ENCODE results near the gene ARR3.

ARR3 gene

DNA sequence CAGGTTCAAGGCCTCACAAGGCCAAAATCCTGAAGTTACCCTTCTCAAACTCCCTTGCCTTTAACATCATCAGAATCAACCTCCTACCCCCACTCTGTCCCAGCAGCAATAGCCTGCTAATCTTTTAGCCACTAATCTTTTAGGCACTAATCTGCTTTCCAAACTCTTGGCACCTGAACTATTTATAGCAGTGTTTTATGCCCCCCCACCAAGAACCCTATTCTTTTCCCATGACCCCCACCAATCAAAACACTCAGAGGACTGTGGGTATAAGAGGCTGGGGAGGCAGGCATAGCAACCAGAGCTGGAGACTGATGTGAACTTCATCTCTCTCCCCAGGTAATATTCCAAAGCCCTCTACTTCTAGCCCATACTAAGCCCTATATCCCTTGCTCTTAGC is at the start of gene ARR3:
Gene ARR3 (plus strand): TSS at position 301 of the 400 bp plus-strand sequence. CDS start 1,052 bp downstream, outside the sequence.
- TF ChIP-seq, protein P1, sequence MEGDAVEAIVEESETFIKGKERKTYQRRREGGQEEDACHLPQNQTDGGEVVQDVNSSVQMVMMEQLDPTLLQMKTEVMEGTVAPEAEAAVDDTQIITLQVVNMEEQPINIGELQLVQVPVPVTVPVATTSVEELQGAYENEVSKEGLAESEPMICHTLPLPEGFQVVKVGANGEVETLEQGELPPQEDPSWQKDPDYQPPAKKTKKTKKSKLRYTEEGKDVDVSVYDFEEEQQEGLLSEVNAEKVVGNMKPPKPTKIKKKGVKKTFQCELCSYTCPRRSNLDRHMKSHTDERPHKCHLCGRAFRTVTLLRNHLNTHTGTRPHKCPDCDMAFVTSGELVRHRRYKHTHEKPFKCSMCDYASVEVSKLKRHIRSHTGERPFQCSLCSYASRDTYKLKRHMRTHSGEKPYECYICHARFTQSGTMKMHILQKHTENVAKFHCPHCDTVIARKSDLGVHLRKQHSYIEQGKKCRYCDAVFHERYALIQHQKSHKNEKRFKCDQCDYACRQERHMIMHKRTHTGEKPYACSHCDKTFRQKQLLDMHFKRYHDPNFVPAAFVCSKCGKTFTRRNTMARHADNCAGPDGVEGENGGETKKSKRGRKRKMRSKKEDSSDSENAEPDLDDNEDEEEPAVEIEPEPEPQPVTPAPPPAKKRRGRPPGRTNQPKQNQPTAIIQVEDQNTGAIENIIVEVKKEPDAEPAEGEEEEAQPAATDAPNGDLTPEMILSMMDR (IDR thresholded peaks at IDR 0.05): no peak
- H3K27ac ChIP-seq: no peak within 1 kb of the TSS
- H3K4me1 ChIP-seq (ENCODE audit: control insufficient read depth in 1 of 2, insufficient read depth in 1 of 2, low read depth in 1 of 2, low read length in 1 of 2): no peaks in the 10 kb centered on the region
- no peaks in the 10 kb centered on the region for H3K9me3 ChIP-seq
- H3K36me3 ChIP-seq: no peaks in the 10 kb centered on the region
- H3K4me3 ChIP-seq (ENCODE audit: low read depth in 1 of 2, low read length in 1 of 2): no peak within 1 kb of the TSS
- H3K27me3 ChIP-seq: no peaks in the 10 kb centered on the region

GRCh38 chrX:70219938-70220764 is 48.0 kb upstream of the ARR3 start:
- no peak overlapping the region for H3K4me3 ChIP-seq (ENCODE audit: low read depth in 1 of 2, low read length in 1 of 2)
- no peaks in the 10 kb centered on the region for H3K27me3 ChIP-seq
- no peaks in the 10 kb centered on the region for H3K9me3 ChIP-seq
- TF ChIP-seq, protein P1 (IDR thresholded peaks at IDR 0.05): no peak
- H3K27ac ChIP-seq: no peak overlapping the region
- no peaks in the 10 kb centered on the region for H3K36me3 ChIP-seq
- H3K4me1 ChIP-seq (ENCODE audit: control insufficient read depth in 1 of 2, insufficient read depth in 1 of 2, low read depth in 1 of 2, low read length in 1 of 2): no peaks in the 10 kb centered on the region

- Histone ChIP-seq H3K27ac (no peak overlapping the region), H3K36me3 (no peaks in the 10 kb centered on the region), H3K4me1 (ENCODE audit: control insufficient read depth in 1 of 2, insufficient read depth in 1 of 2, low read depth in 1 of 2, low read length in 1 of 2) (no peaks in the 10 kb centered on the region), H3K27me3 (no peaks in the 10 kb centered on the region), H3K4me3 (ENCODE audit: low read depth in 1 of 2, low read length in 1 of 2) (no peak overlapping the region), H3K9me3 (no peaks in the 10 kb centered on the region)
- TF ChIP-seq, protein P1 (IDR thresholded peaks at IDR 0.05): no peak
These were observed 42.1 kb upstream of the ARR3 start for GRCh38 chrX:70226048-70226447.

- no peak overlapping the region for H3K4me3 ChIP-seq (ENCODE audit: low read depth in 1 of 2, low read length in 1 of 2)
- no peaks in the 10 kb centered on the region for H3K36me3 ChIP-seq
- no peaks in the 10 kb centered on the region for H3K4me1 ChIP-seq (ENCODE audit: control insufficient read depth in 1 of 2, insufficient read depth in 1 of 2, low read depth in 1 of 2, low read length in 1 of 2)
- no peaks in the 10 kb centered on the region for H3K9me3 ChIP-seq
- TF ChIP-seq, protein P1 (IDR thresholded peaks at IDR 0.05): no peak
- H3K27me3 ChIP-seq: no peaks in the 10 kb centered on the region
- H3K27ac ChIP-seq: no peak overlapping the region
These were observed 41.4 kb upstream of the ARR3 start for GRCh38 chrX:70226687-70227086.

DNA sequence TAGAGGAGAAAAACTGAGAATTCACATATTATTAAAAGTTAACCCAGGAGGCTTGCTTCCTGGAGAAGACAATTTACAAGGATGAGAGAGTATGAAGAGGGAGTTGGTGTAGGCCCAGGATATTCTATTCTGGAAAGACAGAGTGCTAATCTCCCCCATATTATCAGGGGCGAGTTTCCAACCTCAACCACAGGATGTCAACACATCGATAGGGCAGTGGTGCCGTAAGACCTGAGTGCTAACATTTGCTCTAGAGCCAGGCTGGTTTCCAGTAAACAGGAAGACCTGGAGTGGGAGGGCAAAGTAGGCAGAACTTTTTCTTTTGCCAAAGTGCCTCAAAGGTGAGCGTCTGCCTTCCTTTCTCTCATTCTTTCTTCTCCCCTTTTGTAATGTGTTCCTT is 36.5 kb upstream of the ARR3 start:
- no peak overlapping the region for H3K27ac ChIP-seq
- H3K4me3 ChIP-seq (ENCODE audit: low read depth in 1 of 2, low read length in 1 of 2): no peak overlapping the region
- H3K27me3 ChIP-seq: no peaks in the 10 kb centered on the region
- H3K9me3 ChIP-seq: no peaks in the 10 kb centered on the region
- TF ChIP-seq, protein P1 (IDR thresholded peaks at IDR 0.05): no peak
- H3K4me1 ChIP-seq (ENCODE audit: control insufficient read depth in 1 of 2, insufficient read depth in 1 of 2, low read depth in 1 of 2, low read length in 1 of 2): no peaks in the 10 kb centered on the region
- no peaks in the 10 kb centered on the region for H3K36me3 ChIP-seq
